ELF-1 (cell line): ENCODE results near the gene C17orf100.
A peak's percentile ranks its signal among the peaks of the same experiment; 100 is the strongest.

Experiments used
- DNase-seq: peaks from one replicate; pipeline ENCODE4 v3.0.0-alpha.2; 2016; ENCODE audit warnings: low read depth, low spot score

C17orf100 gene

GRCh38 chr17:6651354-6651918 is at the start of gene C17orf100, which contains the start of gene MED31:
C17orf100 (plus strand) TSS chr17:6651762; CDS start chr17:6651914, 152 bp downstream.
MED31 (minus strand) TSS chr17:6651605; CDS start chr17:6651528, 77 bp downstream.
- peak; percentile 98 for DNase-seq

DNA sequence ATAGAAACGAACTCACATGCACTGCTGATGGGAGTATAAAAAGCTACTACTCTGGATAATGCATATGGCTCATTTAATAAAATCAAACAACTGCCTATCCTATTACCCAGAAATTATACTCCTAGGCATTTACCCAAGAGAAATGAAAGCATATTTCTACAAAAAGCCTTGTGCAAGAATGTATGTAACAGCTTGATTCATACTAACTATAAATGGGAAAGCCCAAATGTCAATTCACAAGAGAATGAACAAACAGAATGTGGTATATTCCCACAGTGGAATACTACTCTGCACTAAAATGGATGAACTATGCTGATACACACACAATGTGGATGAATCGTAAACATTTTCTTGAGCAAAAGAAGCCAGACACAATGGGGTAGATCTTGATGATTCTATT is 49.4 kb upstream of the C17orf100 start:
- DNase-seq, result no peak

GRCh38 chr17:6603744-6604325 is 47.7 kb upstream of the C17orf100 start:
- no peak for DNase-seq

DNA sequence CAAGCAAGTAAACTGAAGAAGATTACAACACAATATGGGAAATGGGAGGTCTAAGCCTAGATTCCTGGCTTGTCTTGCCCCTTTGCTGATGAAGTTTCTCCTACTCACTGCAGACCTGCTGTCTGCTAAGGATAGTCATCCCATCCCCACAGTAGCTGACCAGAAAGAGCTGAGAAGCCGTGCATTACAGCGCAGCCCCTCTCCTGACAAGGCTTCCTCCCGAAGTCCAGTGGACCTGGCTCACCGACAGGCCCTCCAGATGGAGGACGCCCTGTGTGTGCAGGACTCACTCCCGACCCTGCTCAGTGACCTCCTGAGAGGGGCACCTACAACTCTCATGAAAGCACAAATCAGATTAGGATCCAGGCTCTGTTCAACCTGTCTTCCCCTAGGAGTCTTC is 46.4 kb upstream of the C17orf100 start:
- no peak for DNase-seq

DNA sequence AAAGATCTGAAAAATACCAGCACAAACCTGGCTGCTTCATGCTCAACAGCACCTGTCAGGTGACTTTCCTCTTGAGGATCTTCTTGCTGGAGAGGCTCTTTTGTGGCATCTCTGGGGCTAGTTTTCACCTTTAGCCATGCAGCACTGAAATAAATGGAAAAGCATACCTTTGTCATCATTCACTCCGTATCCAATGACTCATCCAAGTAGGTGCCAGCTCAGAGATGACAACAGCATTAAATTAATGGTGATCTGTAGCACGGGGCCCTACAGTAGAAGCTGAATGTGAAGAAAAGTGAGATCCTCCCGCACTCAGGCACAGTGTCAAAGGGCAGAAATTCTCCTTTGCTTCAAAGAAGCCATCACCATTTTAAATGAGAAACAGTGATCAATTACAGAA is 43.2 kb upstream of the C17orf100 start:
- no peak for DNase-seq

DNA sequence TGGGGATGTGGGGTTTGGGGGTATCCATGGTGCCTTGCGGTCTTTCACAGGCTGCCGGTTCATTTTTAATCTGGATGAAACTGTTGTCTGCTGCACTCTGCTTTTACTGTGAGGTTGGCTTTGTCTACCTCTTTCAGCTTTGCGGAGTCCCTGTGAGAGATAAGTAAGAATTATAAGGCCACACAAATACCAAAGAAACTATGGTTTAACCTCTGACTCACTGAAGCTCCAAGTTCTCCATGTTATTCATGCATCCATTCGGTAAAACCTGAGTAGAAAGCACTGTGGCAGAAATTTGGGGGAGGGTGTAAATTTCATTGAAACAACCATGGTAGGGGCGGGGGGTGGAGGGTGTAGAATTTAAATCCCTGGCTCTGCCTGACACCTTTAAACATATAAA is 41.6 kb upstream of the C17orf100 start:
- DNase-seq, result no peak

GRCh38 chr17:6611231-6611630 is 40.3 kb upstream of the C17orf100 start:
- DNase-seq, result no peak

DNA sequence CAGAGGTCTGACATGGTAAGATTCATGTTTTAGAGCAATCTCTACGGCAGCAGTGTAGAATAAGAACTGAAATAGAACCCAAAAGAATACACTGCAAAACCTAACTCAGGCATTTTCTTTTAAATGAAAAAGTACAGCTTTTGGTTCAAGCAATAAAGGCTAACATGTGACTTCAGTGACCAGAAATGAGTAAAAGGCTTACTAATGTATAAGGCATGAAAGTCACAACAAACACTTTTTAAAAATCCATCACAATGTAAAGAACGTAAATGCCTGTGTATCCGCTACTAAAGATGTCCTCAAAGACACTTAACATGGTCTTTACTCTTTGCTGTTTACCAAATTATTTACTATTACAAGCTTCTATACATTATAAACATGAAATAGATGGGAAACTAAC is 27.6 kb upstream of the C17orf100 start:
- DNase-seq, result no peak

- DNase-seq, result no peak
These were observed 24.9 kb upstream of the C17orf100 start for GRCh38 chr17:6626616-6627015.

GRCh38 chr17:6627019-6627418 is 24.5 kb upstream of the C17orf100 start:
- DNase-seq, result no peak

GRCh38 chr17:6630390-6630789 is 21.2 kb upstream of the C17orf100 start:
- DNase-seq, result no peak

DNA sequence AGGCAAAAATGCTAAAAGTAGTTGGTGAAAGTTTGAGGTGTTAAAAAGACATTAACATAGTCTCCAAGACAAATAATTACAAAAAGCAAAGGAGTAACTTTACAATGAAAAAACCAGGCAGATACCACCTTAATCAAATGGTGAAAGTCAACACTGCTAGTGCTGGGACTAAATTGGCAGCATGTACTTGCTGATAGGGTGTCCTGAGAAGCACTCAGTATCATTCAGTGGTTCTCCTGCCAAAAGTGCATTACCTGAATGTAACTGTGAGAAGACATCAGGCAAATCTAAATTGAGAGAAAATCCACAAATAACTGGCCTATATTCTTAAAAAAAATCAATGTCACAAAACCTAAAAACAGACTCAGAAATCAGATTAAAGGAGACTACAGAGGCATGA is 19.0 kb upstream of the C17orf100 start:
- DNase-seq, result no peak

GRCh38 chr17:6633263-6633662 is 18.3 kb upstream of the C17orf100 start:
- DNase-seq, result no peak

- no peak for DNase-seq
These were observed 15.5 kb upstream of the C17orf100 start for GRCh38 chr17:6636105-6636504.

- no peak for DNase-seq
These were observed 14.7 kb upstream of the C17orf100 start for GRCh38 chr17:6636616-6637457.

DNA sequence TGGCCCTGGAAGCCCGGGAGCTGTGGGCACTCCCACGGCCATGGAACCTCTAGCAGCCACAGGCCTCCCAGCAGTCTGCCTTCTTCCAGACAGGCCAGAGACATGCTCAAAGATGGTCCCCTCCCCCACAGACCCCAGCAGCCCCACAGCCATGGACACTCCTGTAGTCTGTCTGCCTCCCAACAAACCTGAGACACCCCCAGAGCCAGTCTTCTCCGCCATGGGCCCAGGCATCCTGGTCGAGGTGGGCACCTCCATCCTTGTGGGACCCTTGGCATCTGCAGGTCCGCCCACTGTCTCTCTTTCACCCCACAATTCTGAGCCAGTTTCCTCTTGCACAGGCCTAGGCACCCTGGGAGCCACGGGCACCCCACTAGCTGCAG is 14.1 kb upstream of the C17orf100 start:
- no peak for DNase-seq

- DNase-seq, result no peak
These were observed 13.3 kb upstream of the C17orf100 start for GRCh38 chr17:6638046-6638908.

- no peak for DNase-seq
These were observed 12.5 kb upstream of the C17orf100 start for GRCh38 chr17:6639014-6639585.

DNA sequence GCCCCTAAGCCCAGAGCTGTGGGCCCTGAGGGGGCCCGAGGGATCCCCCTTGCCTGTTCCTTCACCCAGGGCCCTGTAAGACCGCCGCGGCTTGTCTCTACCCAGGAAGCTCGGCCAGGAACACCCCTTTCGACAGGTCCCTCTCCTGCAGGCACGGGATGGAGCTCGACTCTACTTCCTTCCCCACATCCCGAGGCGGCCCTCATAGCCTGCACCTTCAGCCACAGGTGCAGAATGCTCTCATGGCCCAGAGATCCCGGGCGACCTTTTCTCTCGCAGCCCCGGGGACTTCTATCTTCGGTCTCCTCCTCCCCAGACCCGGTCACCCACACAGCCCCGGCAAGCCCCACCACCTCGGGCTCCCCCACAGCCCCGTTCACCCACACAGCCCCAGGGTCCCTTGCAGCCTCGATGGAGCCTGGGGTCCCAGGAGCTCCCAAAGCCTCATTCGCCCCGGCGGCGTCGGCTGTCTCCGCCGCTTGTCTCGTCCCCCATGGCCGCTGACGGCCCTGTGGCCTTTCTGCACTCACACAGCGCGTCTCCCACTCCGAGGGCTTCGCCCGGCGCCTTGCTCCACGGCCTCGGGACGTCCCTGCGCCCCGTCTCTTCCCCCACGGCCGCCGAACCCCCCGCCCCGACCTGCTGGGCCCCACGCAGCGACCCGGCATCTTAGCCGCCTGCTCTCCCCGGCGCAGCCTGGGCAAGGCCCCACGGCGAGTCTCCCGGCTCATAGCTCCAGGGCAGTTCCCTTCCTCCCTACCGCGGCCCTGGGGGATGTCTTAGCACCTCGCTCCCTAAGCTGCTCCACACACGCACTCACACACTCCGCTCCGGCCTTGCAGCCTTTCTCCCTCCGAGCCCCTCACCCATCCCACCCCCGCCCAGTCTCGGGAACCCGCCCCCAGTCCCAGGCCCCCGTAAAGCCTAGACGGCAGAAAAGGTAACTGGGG is 11.7 kb upstream of the C17orf100 start:
- peak; percentile 18 for DNase-seq

DNA sequence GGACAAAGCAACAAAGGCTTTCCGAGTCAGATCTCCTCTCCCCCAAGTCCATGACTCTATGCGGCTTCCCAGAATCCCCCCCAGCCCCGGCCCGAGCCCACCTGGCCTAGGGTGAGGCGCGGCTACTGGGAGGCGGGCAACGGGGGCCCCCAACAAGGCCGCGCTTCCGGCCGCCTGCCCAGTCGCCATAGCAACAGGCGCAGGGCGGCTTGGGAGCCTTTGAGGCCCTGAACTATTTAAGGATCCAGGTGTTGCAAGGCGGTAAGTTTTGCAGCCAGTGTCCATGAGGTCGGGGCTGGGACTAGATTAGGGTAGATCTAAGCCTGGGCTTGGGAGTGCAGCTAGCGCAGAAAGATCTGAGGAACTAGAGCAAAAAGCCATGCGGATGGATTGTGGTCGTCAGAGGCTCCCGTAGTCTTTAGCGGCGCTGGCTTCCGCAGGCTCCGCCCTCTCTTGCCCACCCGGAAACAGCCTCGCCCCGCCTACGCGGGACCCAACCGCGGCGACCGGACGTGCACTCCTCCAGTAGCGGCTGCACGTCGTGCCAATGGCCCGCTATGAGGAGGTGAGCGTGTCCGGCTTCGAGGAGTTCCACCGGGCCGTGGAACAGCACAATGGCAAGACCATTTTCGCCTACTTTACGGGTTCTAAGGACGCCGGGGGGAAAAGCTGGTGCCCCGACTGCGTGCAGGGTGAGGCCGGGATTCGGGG is 10.9 kb upstream of the C17orf100 start, which contains the start of the genes KIAA0753 and TXNDC17:
Gene KIAA0753 (minus strand): TSS at position 176 of the 711 bp plus-strand sequence. CDS start 5,608 bp downstream, outside the sequence.
Gene TXNDC17 (plus strand): TSS at position 525 of the 711 bp plus-strand sequence. CDS start 23 bp downstream, at position 548.
- peak; percentile 96 for DNase-seq
